C4-2B (cell line): ENCODE results near the gene DLGAP1.

Experiments
- CTCF ChIP-seq: fragments of 450-650 bp; conservative IDR thresholded peaks from 2 replicates; pipeline ENCODE4 v1.5.1; 2017; ENCODE audit warnings: mild to moderate bottlenecking
- ZFX ChIP-seq: fragments of 450-650 bp; IDR thresholded peaks from 2 replicates; pipeline ENCODE4 v1.6.1; 2017

DNA sequence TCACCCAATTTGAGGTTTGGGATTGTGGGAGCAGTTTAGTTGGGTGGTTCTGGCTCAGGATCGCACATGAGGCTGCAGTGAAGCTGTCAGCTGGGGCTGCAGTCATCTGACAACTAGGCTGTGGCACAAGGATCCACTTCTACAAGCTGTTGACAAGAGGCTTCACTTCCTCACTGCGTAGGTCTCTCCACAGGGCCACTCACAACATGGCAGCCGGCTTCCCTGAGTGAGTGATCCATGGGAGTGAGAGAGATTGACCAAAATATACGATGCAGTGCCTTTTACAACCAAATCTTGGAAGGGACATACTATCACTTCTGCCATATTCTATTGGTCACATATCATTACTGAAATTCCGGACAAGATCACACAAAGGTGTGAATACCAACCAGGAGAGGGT is 187.5 kb downstream of the DLGAP1 start:
- TF ChIP-seq CTCF (no peak), ZFX (no peak)
